HL-60 (cell line): ENCODE results near the gene CES3.

Experiments
- POLR2AphosphoS5 ChIP-seq: IDR thresholded peaks from 2 replicates; pipeline ENCODE4 v1.6.1; 2012; ENCODE audit warnings: low read depth
- TF ChIP-seq, protein P1 (sequence below): IDR thresholded peaks from one replicate; pipeline ENCODE4 v1.5.1; 2011; ENCODE audit warnings: low read length, control low read depth, inconsistent platforms; ENCODE audit not compliant: insufficient read depth

DNA sequence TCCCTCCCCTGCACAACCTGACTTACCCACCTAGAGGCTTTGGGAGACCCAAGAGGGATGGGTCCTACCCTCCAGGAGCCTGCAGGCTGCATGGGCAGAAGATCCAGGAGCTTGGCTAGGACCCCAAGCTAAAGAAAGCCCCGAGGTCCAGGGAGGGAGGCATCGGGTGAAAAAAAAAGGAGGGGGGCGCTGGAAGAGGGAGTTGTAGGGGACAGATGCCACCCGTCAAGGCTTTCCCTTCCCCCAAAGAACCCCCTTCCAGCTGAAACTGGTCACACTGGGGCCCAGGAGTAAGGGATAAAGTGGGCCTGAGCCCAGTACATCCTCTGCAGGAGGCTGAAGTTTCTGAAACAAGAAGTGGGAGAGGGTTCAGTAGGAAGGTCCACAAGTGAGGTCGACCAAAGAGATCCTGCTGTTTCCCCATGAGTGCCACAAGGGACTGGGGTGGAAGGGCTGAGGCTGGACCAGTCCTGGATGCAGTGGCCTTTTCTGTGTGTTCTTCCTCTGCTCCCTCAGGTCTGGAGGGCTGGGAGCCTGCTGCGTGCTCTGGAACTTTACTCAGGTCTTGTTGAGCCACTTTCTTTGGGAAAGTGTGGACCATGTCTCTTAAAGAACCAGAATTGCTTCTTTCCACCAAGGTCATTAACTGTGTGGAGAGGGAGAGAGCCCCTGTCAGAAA lies 53.7 kb downstream of the CES3 start:
- TF ChIP-seq, protein P1, sequence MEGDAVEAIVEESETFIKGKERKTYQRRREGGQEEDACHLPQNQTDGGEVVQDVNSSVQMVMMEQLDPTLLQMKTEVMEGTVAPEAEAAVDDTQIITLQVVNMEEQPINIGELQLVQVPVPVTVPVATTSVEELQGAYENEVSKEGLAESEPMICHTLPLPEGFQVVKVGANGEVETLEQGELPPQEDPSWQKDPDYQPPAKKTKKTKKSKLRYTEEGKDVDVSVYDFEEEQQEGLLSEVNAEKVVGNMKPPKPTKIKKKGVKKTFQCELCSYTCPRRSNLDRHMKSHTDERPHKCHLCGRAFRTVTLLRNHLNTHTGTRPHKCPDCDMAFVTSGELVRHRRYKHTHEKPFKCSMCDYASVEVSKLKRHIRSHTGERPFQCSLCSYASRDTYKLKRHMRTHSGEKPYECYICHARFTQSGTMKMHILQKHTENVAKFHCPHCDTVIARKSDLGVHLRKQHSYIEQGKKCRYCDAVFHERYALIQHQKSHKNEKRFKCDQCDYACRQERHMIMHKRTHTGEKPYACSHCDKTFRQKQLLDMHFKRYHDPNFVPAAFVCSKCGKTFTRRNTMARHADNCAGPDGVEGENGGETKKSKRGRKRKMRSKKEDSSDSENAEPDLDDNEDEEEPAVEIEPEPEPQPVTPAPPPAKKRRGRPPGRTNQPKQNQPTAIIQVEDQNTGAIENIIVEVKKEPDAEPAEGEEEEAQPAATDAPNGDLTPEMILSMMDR: no peak
- no peak for TF ChIP-seq POLR2AphosphoS5
